ENCODE results near the gene DUSP7. TPM values are rescaled to one million over a fixed set of nuclear protein-coding genes. Genes with fewer than 3 reads are reported as not detected.
"Not testable (repeated sequence)": the region's sequence is repeated elsewhere in the genome, so short reads cannot be mapped to it uniquely, and the experiment has no call there.

DUSP7 gene
- total RNA-seq, 1 experiment from 2014 or later, result 9.7 TPM

- Histone ChIP-seq H3K27me3 (no peaks in the 10 kb centered on the region), H3K4me3 (no peak overlapping the region), H3K36me3 (peaks cover 4% of the 10 kb centered on the region; the same call in 1 of the 2 replicates), H3K9me3 (no peaks in the 10 kb centered on the region)
- no peak for DNase-seq
Observed at GRCh38 chr3:52044869-52045619, 11.3 kb downstream of the DUSP7 start.

DNA sequence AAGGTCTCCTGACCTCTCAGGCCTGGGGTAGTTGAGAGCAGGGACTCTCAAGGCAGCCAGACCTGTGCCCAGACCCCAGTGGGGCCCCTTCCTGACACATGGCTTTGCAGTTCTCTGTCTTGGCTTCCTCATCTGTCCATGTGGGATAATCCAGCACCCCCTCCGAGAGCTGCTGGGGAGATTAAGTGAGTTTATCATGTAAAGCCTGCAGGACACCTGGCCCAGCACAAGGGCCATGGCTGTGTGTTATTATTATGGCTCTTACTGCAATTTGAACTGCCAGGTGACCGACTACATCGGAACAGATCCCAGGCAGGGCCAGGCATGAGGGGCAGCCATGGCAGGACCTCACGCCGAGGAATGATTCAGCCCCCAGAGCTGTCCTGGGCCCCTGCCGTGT lies 12.6 kb downstream of the DUSP7 start:
- Histone ChIP-seq H3K36me3 (no peaks in the 10 kb centered on the region), H3K9me3 (no peaks in the 10 kb centered on the region), H3K4me3 (no peak overlapping the region), H3K27me3 (no peaks in the 10 kb centered on the region)
- peak; percentile 61 for DNase-seq

DNA sequence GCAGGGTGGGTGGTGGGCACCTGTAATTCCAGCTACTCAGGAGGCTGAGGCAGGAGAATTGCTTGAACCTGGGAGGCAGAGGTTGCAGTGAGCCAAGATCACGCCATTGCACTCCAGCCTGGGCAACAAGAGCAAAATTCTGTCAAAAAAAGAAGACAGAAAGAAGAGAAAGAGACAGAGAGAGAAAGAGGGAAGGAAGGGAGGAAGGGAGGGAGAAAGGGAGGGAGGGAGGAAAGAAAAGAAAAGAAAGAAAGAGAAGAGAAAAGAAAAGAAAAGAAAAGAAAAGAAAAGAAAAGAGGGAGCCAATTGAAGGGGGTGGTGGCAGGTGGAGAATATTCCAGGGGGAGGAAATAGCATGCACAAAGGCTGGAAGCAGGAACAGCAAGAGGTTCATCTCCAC lies 13.3 kb downstream of the DUSP7 start:
- DNase-seq, H3K9me3 ChIP-seq, H3K4me3 ChIP-seq, H3K27me3 ChIP-seq, H3K36me3 ChIP-seq: not testable (repeated sequence)

- DNase-seq, result no peak
- no peak overlapping the region for H3K4me3 ChIP-seq
- no peaks in the 10 kb centered on the region for H3K9me3 ChIP-seq
- no peaks in the 10 kb centered on the region for H3K36me3 ChIP-seq
- H3K27me3 ChIP-seq, result no peaks in the 10 kb centered on the region
Observed at GRCh38 chr3:52041118-52041731, 15.1 kb downstream of the DUSP7 start.

DNA sequence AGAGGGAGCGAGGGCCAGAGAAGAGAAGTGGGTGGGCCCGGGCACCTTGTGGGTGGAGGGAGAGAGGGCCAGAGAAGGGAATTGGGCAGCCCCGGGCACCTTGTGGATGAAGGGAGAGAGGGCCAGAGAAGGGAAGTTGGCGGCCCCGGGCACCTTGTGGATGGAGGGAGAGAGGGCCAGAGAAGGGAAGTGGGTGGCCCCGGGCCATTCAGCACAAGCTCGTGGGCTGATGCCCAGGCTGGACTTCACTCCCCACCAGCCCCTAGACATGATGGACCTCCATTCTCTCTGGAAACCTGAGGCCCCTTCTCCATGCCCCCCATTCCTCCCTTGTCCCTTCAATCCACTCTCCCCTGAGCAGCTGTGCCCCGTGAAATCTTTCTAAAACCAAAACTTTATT lies 15.8 kb downstream of the DUSP7 start:
- Histone ChIP-seq H3K36me3 (no peaks in the 10 kb centered on the region), H3K27me3 (no peaks in the 10 kb centered on the region), H3K9me3 (no peaks in the 10 kb centered on the region), H3K4me3 (no peak overlapping the region)
- no peak for DNase-seq

GRCh38 chr3:52039846-52040245 lies 16.5 kb downstream of the DUSP7 start:
- Histone ChIP-seq H3K27me3 (no peaks in the 10 kb centered on the region), H3K9me3 (no peaks in the 10 kb centered on the region), H3K4me3 (no peak overlapping the region), H3K36me3 (no peaks in the 10 kb centered on the region)
- DNase-seq, result no peak

DNA sequence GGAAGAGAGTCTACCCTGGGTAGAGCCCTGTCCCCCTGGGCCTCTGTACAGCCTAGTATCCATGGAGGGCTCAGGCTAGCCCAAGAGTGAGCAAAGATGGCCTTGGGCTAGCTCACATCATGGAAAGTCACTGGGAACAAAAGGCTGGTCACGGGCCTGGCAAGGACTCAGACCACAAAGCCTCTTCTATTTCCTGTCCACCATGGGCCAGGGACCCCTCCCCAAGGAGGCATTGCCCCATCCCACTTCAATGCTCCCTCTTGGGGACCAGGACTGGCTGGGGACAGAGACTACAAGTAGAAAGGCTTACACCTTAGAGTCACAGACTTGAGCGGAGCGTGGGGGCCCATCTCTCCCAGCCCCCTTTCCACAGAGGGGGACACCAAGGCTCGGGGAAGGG lies 16.9 kb downstream of the DUSP7 start:
- Histone ChIP-seq H3K9me3 (no peaks in the 10 kb centered on the region), H3K4me3 (no peak overlapping the region), H3K27me3 (no peaks in the 10 kb centered on the region), H3K36me3 (no peaks in the 10 kb centered on the region)
- no peak for DNase-seq

DNA sequence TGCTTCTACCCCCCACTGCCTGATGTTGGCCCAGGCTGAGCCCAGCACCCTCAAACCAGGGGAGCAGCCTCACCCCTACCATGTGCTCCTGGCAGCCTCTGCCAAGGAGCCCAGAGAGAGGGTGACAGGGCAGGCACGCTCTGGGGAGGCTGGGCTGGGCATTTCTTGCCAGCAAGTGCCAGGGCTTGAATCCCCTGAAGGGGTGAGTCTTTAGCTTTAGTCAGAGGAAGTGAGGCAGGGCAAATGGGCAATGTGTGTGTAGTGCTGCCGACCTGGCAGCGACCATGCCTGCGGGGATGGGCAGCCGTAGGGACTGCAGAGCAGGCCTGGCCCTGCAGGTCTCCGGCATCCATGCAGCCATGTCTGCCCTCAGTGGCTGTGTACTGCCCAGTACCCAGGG lies 18.1 kb downstream of the DUSP7 start:
- peak; percentile 81 for DNase-seq
- no peak overlapping the region for H3K4me3 ChIP-seq
- H3K36me3 ChIP-seq, result no peaks in the 10 kb centered on the region
- H3K9me3 ChIP-seq, result no peaks in the 10 kb centered on the region
- H3K27me3 ChIP-seq, result no peaks in the 10 kb centered on the region

GRCh38 chr3:52037291-52037690 lies 19.1 kb downstream of the DUSP7 start:
- no peak for DNase-seq
- Histone ChIP-seq H3K27me3 (no peaks in the 10 kb centered on the region), H3K9me3 (no peaks in the 10 kb centered on the region), H3K36me3 (no peaks in the 10 kb centered on the region), H3K4me3 (no peak overlapping the region)

DNA sequence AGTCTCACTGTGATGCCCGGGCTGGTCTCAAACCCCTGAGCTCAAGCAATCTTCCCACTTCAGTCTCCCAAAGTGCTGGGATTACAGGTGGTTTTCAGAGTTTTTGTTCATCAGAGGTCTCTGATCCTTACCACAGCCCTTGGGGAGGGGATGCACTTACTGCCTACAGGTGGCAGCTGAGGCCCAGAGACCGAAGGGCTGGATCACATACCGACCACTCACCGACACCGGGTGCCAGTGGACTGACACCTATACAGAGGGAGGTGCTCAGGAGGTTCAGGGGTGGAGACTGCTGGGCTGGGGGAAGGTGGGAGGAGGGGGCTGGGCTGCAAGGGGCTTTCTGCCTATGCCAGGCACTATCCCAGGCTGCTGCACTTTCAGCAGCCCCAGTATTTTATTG lies 19.5 kb downstream of the DUSP7 start:
- no peaks in the 10 kb centered on the region for H3K36me3 ChIP-seq
- no peak for DNase-seq
- no peak overlapping the region for H3K4me3 ChIP-seq
- H3K9me3 ChIP-seq, result no peaks in the 10 kb centered on the region
- H3K27me3 ChIP-seq, result no peaks in the 10 kb centered on the region

GRCh38 chr3:52036222-52036694 lies 20.1 kb downstream of the DUSP7 start:
- no peak for DNase-seq
- H3K4me3 ChIP-seq, result no peak overlapping the region
- H3K36me3 ChIP-seq, result no peaks in the 10 kb centered on the region
- H3K9me3 ChIP-seq, result no peaks in the 10 kb centered on the region
- H3K27me3 ChIP-seq, result no peaks in the 10 kb centered on the region

- H3K9me3 ChIP-seq, result no peaks in the 10 kb centered on the region
- no peaks in the 10 kb centered on the region for H3K27me3 ChIP-seq
- DNase-seq, result no peak
- no peak overlapping the region for H3K4me3 ChIP-seq
- H3K36me3 ChIP-seq, result no peaks in the 10 kb centered on the region
Observed at GRCh38 chr3:52034651-52035050, 21.7 kb downstream of the DUSP7 start.

- H3K27me3 ChIP-seq, result no peaks in the 10 kb centered on the region
- DNase-seq, result no peak
- no peaks in the 10 kb centered on the region for H3K36me3 ChIP-seq
- no peak overlapping the region for H3K4me3 ChIP-seq
- no peaks in the 10 kb centered on the region for H3K9me3 ChIP-seq
Observed at GRCh38 chr3:52034212-52034611, 22.2 kb downstream of the DUSP7 start.

DNA sequence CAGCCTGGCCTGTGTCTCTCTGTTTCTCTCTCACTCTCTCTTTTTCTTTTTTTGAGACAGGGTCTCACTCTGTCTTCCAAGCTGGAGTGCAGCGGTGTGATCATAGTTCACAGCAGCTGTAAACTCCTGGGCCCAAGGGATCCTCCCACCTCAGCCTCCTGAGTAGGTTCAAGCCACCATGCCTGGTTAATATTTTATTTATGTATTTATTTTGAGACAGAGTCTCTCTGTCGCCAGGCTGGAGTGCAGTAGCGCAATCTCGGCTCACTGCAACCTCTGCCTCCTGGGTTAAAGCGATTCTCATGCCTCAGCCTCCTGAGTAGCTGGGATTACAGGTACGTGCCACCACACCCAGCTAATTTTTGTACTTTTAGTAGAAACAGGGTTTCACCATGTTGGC lies 22.6 kb downstream of the DUSP7 start:
- H3K9me3 ChIP-seq, result not testable (repeated sequence)

DNA sequence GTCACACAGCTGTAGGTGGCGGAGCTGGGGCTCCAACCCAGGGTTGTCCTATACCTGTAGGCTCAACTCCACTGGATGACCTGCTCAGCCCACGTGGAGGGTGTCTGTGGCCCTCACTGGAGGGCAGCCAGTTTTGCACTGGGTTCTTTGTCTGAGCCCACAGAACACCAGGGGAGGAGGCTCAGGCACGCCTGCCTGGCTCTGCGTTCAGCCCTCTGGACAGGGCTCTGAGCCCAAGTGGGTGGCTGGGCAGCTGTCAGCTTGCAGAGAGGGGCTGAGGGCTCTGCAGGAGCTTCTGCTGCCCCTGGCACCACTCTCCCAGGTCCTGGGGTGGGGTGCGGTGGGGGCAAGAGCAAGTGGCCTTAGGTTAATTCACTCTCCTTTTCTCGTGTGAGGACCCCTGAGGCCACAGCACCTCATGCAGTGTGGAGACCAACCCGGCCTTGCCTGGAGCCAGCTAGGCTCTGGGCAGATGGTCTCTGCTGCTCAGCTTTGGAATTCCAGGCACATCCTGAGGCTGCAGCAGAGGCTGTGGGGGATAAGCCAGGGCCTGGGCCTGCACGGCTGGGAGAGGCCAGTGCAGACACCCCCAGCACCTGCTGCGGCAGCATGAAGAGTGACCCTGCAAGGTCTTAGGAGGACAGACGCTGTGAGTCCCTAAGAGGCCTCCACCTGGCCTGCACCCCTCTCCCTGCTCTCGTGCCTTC lies 23.5 kb downstream of the DUSP7 start:
- Histone ChIP-seq H3K27me3 (no peaks in the 10 kb centered on the region), H3K4me3 (no peak overlapping the region), H3K36me3 (no peaks in the 10 kb centered on the region), H3K9me3 (no peaks in the 10 kb centered on the region)
- DNase-seq, result no peak

More for the DNA sequence above, 22.6 kb downstream of the DUSP7 start:
- not testable (repeated sequence) for DNase-seq, H3K36me3 ChIP-seq, H3K27me3 ChIP-seq, H3K4me3 ChIP-seq

GRCh38 chr3:52031896-52032295 lies 24.5 kb downstream of the DUSP7 start:
- no peaks in the 10 kb centered on the region for H3K27me3 ChIP-seq

DNA sequence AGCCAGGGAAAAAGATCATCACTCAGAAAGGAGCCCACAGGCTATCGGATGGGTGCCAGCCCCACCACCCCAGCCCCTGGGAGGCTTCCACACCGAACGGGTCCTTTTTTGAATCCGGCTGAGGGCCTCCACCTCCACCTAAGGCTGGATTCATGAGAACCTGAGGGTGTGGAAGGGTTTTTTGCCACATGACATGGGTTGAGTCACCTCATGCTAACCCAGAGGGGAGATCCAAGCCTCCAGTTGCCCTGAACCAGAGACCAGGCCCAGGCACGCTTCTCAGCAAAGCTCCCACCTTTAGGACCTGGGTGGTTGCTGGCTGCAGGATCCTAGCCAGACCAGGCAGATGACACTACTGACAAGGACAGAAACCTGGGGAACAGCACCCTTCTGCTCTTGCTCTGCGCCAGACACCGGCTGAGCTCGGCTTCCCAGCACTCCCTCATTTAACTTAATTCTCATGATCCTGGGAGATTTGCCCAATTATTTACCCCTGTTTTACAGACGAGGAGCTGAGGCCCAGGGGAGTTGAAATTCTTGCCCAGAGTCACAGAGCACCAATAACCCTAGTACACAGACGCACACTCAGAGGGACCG lies 25.6 kb downstream of the DUSP7 start:
- Histone ChIP-seq H3K27me3 (no peaks in the 10 kb centered on the region), H3K9me3 (no peaks in the 10 kb centered on the region), H3K36me3 (no peaks in the 10 kb centered on the region), H3K4me3 (no peak overlapping the region)
- DNase-seq, result no peak

More at GRCh38 chr3:52031896-52032295, 24.5 kb downstream of the DUSP7 start:
- no peak overlapping the region for H3K4me3 ChIP-seq
- DNase-seq, result no peak
- H3K36me3 ChIP-seq, result no peaks in the 10 kb centered on the region
- no peaks in the 10 kb centered on the region for H3K9me3 ChIP-seq
